Activated CD8-positive, alpha-beta T cell treated with anti-CD3 and anti-CD28 coated beads for 36 hours (primary cell): ENCODE measurements around the gene THUMPD3. TPM values are rescaled to one million over a fixed set of nuclear protein-coding genes. Genes with fewer than 3 reads are reported as not detected.

Experiments used
- ATAC-seq: fragments of 200-7000 bp; cut with Tn5 transposase; one replicate; pipeline ENCODE4 v1.10.0; 2021; ENCODE audit warnings: mild to moderate bottlenecking, moderate library complexity
- CTCF ChIA-PET: fragments of 350-600 bp; sonication (Branson Sonifier 250); formaldehyde crosslinking; loops from one replicate; lab custom pipeline; 2021; ENCODE audit warnings: antibody characterized with exemption; lab: Charles Lee
- POLR2A ChIA-PET: fragments of 350-600 bp; sonication (Branson Sonifier 250); formaldehyde crosslinking; loops from one replicate; lab custom pipeline; 2021; ENCODE audit warnings: antibody characterized with exemption; lab: Charles Lee
- DNase-seq: peaks from one replicate; pipeline ENCODE4 v3.0.0-alpha.2; 2020
- H3K27ac Mint-ChIP-seq: one replicate; pipeline ENCODE4 v1.8.0; 2021; ENCODE audit warnings: mild to moderate bottlenecking, mixed read lengths
- H3K27me3 Mint-ChIP-seq: one replicate; pipeline ENCODE4 v1.8.0; 2021; ENCODE audit warnings: mixed read lengths
- H3K36me3 Mint-ChIP-seq: one replicate; pipeline ENCODE4 v1.8.0; 2021; ENCODE audit warnings: low read depth, mixed read lengths
- H3K4me1 Mint-ChIP-seq: one replicate; pipeline ENCODE4 v1.8.0; 2021; ENCODE audit warnings: low read depth, mixed read lengths
- H3K4me3 Mint-ChIP-seq: one replicate; pipeline ENCODE4 v1.8.0; 2021; ENCODE audit warnings: mild to moderate bottlenecking, moderate library complexity, mixed read lengths
- H3K9me3 Mint-ChIP-seq: one replicate; pipeline ENCODE4 v1.8.0; 2021; ENCODE audit warnings: mixed read lengths
- intact Hi-C: fragments of 100-400 bp; cut with micrococcal nuclease; formaldehyde crosslinking; loops from one replicate; pipeline ENCODE4 v1.10.0; 2022
- total RNA-seq, 2 experiments: library from RNA; stranded (reverse); gene quantifications; one replicate each; pipeline ENCODE4 v1.2.3, GENCODE V29; 2021
- TF ChIP-seq, protein P1 (sequence below): fragments of 200-600 bp; IDR thresholded peaks from one replicate; pipeline ENCODE4 v1.8.0; 2022; ENCODE audit warnings: antibody characterized with exemption, mild to moderate bottlenecking

The THUMPD3 gene
- total RNA-seq, 2 experiments from 2014 or later: 62.9 to 66.3 TPM

DNA sequence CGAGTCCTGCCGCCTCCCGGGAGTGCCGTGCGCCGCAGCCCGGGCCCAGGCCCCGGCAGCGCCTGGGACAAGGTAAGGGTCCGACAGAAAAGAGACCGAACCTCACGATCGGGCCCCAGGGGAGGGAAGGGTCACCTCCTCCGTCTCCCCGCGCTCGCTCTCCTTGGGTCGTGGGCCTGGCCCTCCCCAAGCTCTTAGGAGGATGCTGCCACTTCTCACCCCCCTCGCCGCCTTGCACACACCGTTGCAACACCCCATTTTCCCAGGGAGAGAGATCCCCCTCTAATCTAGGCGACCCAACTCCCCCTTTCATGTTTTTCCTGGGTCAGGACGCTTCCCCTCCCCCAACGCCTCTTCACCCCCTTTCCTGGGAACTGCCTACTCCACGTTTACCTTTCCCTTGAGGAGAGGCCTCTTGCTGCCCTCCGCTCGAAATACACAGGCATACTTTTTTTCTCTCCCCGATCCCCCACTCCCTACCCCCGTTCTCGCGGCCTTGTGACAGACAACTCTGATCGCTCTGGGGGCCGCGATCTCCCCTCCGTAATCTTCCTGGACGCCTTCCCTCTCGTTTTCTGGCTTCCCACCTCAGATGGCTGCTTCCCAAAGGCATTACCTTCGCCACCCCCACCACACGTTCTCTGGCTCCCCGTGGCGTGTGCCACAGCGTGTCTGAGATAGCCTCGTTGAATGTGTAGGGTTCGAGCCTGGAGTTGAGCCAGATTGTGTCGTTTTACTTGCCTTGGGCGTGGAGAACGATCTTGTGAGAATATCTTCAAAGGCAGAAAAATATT lies 35.2 kb downstream of the THUMPD3 start:
- peaks cover 52% of the 10 kb centered on the region for H3K36me3 Mint-ChIP-seq
- TF ChIP-seq, protein P1, sequence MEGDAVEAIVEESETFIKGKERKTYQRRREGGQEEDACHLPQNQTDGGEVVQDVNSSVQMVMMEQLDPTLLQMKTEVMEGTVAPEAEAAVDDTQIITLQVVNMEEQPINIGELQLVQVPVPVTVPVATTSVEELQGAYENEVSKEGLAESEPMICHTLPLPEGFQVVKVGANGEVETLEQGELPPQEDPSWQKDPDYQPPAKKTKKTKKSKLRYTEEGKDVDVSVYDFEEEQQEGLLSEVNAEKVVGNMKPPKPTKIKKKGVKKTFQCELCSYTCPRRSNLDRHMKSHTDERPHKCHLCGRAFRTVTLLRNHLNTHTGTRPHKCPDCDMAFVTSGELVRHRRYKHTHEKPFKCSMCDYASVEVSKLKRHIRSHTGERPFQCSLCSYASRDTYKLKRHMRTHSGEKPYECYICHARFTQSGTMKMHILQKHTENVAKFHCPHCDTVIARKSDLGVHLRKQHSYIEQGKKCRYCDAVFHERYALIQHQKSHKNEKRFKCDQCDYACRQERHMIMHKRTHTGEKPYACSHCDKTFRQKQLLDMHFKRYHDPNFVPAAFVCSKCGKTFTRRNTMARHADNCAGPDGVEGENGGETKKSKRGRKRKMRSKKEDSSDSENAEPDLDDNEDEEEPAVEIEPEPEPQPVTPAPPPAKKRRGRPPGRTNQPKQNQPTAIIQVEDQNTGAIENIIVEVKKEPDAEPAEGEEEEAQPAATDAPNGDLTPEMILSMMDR: no peak
- ATAC-seq (no peak), DNase-seq (peak; percentile 54)
- intact Hi-C loops: no loop called here
- CTCF ChIA-PET: interaction anchor here (3.0 kb wide), 1 partner anchor 22 kb away, joined by 8 read pairs; no protein-coding TSS in a partner anchor
- no peaks in the 10 kb centered on the region for H3K27me3 Mint-ChIP-seq
- peaks cover 59% of the 10 kb centered on the region for H3K4me1 Mint-ChIP-seq
- no peaks in the 10 kb centered on the region for H3K9me3 Mint-ChIP-seq
- H3K4me3 Mint-ChIP-seq: peak overlapping the region; percentile 92
- POLR2A ChIA-PET: interaction anchor here (0.7 to 7.6 kb wide), 7 partner anchors 10 to 333 kb away, joined by 3 to 83 read pairs (median 6); partner anchors contain the start of genes BRPF1 and THUMPD3
- H3K27ac Mint-ChIP-seq: peak overlapping the region; percentile 99

DNA sequence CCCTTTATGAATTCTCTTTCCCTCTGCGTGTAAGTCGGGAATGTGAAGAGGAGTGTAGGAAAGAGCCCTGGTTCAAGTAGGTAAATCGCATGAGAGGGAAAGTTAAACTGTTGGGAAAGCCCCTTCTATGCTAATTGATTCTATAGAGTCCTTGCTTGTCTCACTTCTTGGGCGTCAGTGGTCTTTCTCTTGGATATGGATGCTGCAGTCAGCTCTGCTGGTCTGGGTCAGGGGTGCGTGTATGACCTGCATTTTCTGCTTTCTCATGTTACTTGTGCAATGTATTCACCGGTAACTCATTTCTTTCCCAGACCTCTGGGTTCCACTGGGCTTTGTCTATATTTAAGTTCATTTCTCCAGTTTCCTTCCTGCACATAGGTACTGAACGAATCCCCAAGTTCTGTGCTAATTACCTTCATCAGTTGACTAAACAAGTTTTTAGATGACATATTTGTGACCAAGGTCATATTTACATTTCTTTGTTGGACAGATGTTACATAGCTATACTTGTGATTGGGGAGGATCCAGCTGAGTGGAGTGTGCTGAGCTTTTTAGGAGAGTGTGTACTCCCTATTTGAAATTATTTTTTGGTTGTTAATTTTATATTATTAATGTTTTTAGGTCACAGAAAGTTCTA lies 36.0 kb downstream of the THUMPD3 start:
- ChIA-PET CTCF (interaction anchor here (1.0 to 3.0 kb wide), 6 partner anchors 9 to 46 kb away, joined by 4 to 8 read pairs (median 4); no protein-coding TSS in a partner anchor), POLR2A (interaction anchor here (0.7 to 7.6 kb wide), 4 partner anchors 10 to 36 kb away, joined by 3 to 83 read pairs (median 10); partner anchors contain the start of gene THUMPD3)
- Mint-ChIP-seq H3K4me3 (peak overlapping the region; percentile 92), H3K9me3 (no peaks in the 10 kb centered on the region), H3K27me3 (no peaks in the 10 kb centered on the region), H3K36me3 (peaks cover 46% of the 10 kb centered on the region), H3K27ac (peak overlapping the region; percentile 99), H3K4me1 (peaks cover 59% of the 10 kb centered on the region)
- intact Hi-C loops: no loop called here
- TF ChIP-seq, protein P1: no peak
- ATAC-seq (no peak), DNase-seq (peak; percentile 45)

DNA sequence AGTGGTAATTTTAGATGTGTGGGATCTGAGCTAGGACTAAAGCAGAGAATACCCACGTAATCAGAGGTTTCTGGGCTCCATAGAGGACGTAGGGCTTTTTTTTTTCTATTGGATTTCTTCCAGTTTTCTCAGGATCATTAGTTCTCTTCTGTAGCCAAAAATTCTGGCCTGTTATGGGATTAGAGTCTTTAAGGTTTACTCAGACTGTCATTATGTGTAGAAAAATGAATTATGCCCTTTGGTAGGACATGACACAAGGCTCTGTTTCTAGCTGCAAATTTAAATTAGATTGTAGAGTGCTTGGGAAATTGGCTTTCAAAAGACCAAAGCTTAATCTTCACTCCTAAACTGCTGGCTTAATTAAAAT lies 36.5 kb downstream of the THUMPD3 start:
- TF ChIP-seq, protein P1: no peak
- H3K36me3 Mint-ChIP-seq: peaks cover 42% of the 10 kb centered on the region
- H3K9me3 Mint-ChIP-seq: no peaks in the 10 kb centered on the region
- ChIA-PET POLR2A (interaction anchor here (0.7 to 7.6 kb wide), 3 partner anchors 9 to 37 kb away, joined by 3 to 83 read pairs (median 4); partner anchors contain the start of gene THUMPD3), CTCF (interaction anchor here (1.0 to 1.7 kb wide), 5 partner anchors 9 to 46 kb away, joined by 4 to 5 read pairs (median 4); no protein-coding TSS in a partner anchor)
- no peaks in the 10 kb centered on the region for H3K27me3 Mint-ChIP-seq
- intact Hi-C loops: no loop called here
- peaks cover 56% of the 10 kb centered on the region for H3K4me1 Mint-ChIP-seq
- H3K4me3 Mint-ChIP-seq: peak overlapping the region; percentile 92
- no peak for ATAC-seq
- peak overlapping the region; percentile 77 for H3K27ac Mint-ChIP-seq
- DNase-seq: no peak

DNA sequence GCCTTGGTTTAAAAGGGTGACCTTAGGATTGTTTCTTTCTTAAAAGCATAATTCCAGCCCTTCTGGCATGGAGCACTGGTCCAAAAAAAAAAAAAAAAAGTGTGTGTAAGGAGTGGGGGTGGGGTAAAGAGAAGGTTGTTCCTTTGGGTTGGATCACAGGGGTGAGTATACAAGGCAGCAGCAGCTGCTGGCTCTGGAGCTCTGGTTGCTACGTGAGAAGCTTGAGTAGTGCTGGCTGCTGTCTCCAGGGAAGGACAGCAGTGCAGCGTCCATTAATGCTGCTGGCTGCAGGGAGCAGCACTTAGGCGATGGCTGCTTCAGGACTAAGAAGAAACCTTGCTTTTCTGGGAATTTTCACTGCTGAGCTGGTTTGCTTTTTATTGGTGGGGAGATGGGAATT lies 36.9 kb downstream of the THUMPD3 start:
- ATAC-seq (no peak), DNase-seq (no peak)
- CTCF ChIA-PET: interaction anchor here (1.0 to 1.7 kb wide), 5 partner anchors 8 to 47 kb away, joined by 4 to 5 read pairs (median 4); no protein-coding TSS in a partner anchor
- peaks cover 38% of the 10 kb centered on the region for H3K36me3 Mint-ChIP-seq
- peak overlapping the region; percentile 92 for H3K4me3 Mint-ChIP-seq
- peak overlapping the region; percentile 77 for H3K27ac Mint-ChIP-seq
- H3K27me3 Mint-ChIP-seq: no peaks in the 10 kb centered on the region
- POLR2A ChIA-PET: interaction anchor here (0.7 to 7.6 kb wide), 3 partner anchors 9 to 37 kb away, joined by 3 to 83 read pairs (median 4); partner anchors contain the start of gene THUMPD3
- H3K4me1 Mint-ChIP-seq: peaks cover 56% of the 10 kb centered on the region
- intact Hi-C loops: no loop called here
- TF ChIP-seq, protein P1: no peak
- H3K9me3 Mint-ChIP-seq: no peaks in the 10 kb centered on the region
